Suppressor macrophage (primary cell): ENCODE data around the gene MYL11.
"Not testable (repeated sequence)": the region's sequence is repeated elsewhere in the genome, so short reads cannot be mapped to it uniquely, and the experiment has no call there.

Experiments
- DNase-seq, 4 experiments: peaks; one replicate each; pipeline ENCODE4 v3.0.0-alpha.2; 2020 to 2022
- total RNA-seq, 17 experiments: gene quantifications; one replicate each; lab custom pipeline; 2026; ENCODE audit warnings: mixed read lengths in 6 of 17, inconsistent platforms in 3 of 17; lab: John Stamatoyannopoulos, UW

The MYL11 gene, protein sequence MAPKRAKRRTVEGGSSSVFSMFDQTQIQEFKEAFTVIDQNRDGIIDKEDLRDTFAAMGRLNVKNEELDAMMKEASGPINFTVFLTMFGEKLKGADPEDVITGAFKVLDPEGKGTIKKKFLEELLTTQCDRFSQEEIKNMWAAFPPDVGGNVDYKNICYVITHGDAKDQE
- total RNA-seq = 0 to 1.5 (median 0.21) reads per million in 17 experiments

DNA sequence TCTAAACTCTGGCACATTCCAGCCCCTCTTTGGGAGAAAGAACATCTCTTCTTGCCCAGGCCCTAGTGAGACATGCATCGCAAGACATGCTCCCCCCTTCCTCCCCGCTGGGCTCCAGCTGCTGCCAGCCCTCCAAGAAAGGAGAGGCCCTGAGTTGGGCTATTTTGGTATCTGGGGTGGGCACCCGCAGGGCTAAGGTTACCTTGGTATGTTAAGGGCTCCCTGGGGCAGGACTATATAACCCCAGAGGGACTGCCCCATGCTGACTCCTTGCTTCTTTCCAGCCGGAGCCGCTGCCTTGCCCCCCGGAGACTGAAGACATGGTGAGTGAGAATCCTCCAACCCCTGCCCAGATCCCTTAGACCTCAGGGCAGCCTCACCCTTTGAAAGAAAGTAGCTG lies at the start of gene MYL11:
Gene MYL11, plus strand, starts transcription at position 265 of the 400 bp plus-strand sequence. Its CDS starts 56 bp downstream, at position 321.
- no peak for DNase-seq

DNA sequence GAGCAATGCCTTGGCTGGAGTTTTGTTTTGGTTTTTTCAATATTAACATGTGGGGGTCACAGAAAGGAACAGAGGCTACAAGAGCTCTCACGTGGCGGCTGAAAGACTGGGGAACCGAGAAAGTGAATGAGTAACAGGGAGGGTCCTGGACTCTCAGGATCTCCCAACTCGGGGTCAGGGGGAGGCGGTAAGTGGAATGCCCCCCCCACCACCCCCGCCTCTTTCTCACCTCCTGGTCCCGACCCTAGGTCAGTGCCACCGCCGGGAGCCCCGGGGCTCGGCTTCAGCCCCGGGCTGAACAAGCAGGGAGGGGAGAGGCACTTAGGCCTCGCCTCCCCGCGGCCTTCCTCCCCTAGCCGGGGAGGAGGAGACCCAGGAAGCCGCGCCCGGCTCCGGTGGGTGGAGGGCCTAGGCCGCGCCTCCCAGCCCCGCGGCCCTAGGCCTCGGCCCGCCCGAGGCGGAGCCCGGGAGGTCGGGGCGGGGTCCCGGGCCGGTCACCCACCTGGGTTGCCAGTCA lies 40.1 kb upstream of the MYL11 start:
- peak; percentile 86 to 95 (median 91) for DNase-seq

- peak; percentile 79 to 92 (median 86) for DNase-seq
Measured at GRCh38 chr16:30335028-30335597, 39.5 kb upstream of the MYL11 start.

- peak; percentile 9 to 38 (median 22) for DNase-seq
Measured at GRCh38 chr16:30335598-30336474, 38.8 kb upstream of the MYL11 start.

GRCh38 chr16:30337964-30338357 lies 36.6 kb upstream of the MYL11 start:
- not testable (repeated sequence) for DNase-seq

- not testable (repeated sequence) for DNase-seq
Measured at GRCh38 chr16:30338715-30339114, 35.9 kb upstream of the MYL11 start.

- DNase-seq = no peak
Measured at GRCh38 chr16:30340621-30341020, 34.0 kb upstream of the MYL11 start.

GRCh38 chr16:30341971-30342370 lies 32.6 kb upstream of the MYL11 start:
- not testable (repeated sequence) for DNase-seq

GRCh38 chr16:30342751-30343490 lies 31.7 kb upstream of the MYL11 start:
- no peak for DNase-seq

DNA sequence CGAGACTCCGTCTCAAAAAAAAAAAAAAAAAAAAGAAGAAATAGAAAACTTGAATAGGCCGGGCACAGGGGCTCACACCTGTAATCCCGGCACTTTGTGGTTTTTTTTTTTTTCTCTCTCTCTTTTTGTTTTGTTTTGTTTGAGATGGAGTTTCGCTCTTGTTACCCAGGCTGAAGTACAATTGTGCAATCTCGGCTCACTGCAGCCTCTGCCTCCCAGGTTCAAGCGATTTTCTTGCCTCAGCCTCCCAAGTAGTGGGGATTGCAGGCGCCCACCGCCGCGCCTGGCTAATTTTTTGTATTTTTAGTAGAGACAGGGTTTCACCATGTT lies 31.1 kb upstream of the MYL11 start:
- not testable (repeated sequence) for DNase-seq

- DNase-seq = no peak
Measured at GRCh38 chr16:30346286-30346685, 28.3 kb upstream of the MYL11 start.

GRCh38 chr16:30348113-30348512 lies 26.5 kb upstream of the MYL11 start:
- DNase-seq = no peak

- DNase-seq = no peak
Measured at GRCh38 chr16:30348929-30349328, 25.7 kb upstream of the MYL11 start.

- no peak for DNase-seq
Measured at GRCh38 chr16:30349675-30350074, 24.9 kb upstream of the MYL11 start.

DNA sequence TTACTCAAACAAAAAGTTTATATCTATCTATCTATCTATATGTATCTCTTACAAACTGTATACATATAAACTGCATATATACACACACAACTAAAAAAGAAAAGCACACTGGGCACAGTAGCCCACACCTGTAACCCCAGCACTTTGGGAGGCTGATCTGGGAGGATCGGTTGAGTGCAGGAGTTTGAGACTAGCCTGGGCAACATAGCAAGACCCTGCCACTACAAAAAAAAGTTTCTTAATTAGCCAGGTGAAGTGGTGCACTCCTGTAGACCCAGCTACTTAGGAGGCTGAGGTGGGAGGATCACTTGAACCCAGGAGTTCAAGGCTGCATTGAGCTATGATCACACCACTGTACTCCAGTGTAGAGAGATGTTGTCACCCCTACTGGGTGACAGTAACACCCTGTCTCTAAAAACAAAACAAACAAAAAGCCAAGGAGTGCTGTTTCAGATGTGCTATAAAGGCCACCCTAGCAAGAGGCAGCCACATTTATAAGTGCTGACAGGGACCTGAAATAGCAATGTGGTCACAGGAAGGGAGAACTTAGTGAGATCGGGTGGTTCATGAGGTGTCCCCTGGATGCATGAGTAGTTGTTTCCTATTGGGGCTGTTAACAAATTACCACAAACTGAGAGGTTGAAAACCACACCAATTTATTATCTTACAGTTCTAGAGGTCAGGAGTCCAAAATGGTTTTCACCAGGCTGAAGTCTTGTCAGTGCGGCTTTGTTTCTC lies 24.3 kb upstream of the MYL11 start:
- peak in 1 of 4 experiments; percentile 20 for DNase-seq

- no peak for DNase-seq
Measured at GRCh38 chr16:30351001-30351441, 23.6 kb upstream of the MYL11 start.

GRCh38 chr16:30351586-30352419 lies 22.8 kb upstream of the MYL11 start:
- DNase-seq = no peak

DNA sequence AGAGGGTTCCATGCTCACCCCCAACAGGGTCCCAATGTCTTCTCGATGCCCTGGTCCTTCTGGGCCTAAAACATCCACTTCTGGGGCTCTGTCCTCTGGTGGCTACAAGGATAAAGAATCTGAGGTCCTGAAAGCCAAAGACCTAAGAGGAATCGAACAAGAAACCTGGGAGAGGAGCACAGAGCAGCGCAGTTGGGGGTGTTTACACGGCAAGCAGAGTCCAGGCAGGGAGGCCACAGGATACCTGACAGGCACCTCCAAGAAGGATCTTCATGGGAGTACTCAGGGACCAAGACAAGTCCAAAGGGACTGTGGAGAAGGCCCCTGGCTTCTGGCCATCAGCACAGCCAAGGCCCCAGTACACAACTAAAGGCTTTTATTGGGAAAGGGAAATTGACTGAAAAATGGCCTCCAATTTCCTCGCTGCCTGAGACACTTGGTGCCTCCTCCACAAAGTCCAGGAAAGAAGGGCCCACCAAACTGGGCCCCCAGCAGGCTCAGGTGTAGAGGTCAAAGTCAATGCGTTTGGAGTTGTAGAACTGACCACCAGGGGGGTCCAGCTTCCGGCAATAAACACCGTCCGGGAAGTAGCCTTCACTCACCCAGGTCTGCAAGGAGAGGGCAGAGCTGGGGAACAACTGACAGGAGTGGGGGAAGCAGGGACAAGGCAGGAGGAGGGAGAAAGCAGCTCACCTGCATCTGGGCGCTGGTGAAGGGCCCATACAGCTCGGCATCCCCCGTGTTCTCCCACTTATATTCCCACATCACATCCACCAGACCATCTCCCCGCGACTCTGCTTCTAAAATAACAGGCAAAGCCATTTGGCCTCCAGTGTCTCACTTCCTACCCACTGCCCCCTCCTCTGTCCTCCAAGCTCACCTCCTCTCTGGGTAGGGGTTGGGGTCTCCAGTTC lies 21.9 kb upstream of the MYL11 start:
- no peak for DNase-seq

- DNase-seq = no peak
Measured at GRCh38 chr16:30353438-30354129, 21.0 kb upstream of the MYL11 start.
